Testis (tissue), 3 donors: ENCODE data around the gene PAK6. TPM values are rescaled to one million over a fixed set of nuclear protein-coding genes. Genes with fewer than 3 reads are reported as not detected.

Experiments
- DNase-seq: peaks from one replicate; pipeline ENCODE4 v3.0.0-alpha.2; 2019
- H3K27ac ChIP-seq, 2 donors: fragments of 200-600 bp; sonication (generic); one replicate each; pipeline ENCODE4 v1.5.1; 2019
- H3K27me3 ChIP-seq: fragments of 200-600 bp; sonication (generic); one replicate; pipeline ENCODE4 v1.5.1; 2019
- H3K36me3 ChIP-seq: fragments of 200-600 bp; sonication (generic); one replicate; pipeline ENCODE4 v1.5.1; 2017; ENCODE audit warnings: low read depth; ENCODE audit errors: missing control alignments
- H3K4me1 ChIP-seq: fragments of 200-600 bp; sonication (generic); one replicate; pipeline ENCODE4 v1.5.1; 2019
- H3K4me3 ChIP-seq, 2 donors: fragments of 200-600 bp; sonication (generic); one replicate each; pipeline ENCODE4 v1.5.1; 2017 to 2019
- H3K9me3 ChIP-seq: fragments of 200-600 bp; sonication (generic); one replicate; pipeline ENCODE4 v1.5.1; 2017
- CTCF ChIP-seq, 3 experiments: fragments of 450-650 bp in 2 of 3; fragments of 200-600 bp in 1 of 3; sonication (generic) in 1 of 3; IDR thresholded peaks; one replicate each; pipeline ENCODE4 v1.5.1; 2016 to 2019; ENCODE audit warnings: antibody characterized with exemption in 3 of 3, mild to moderate bottlenecking in 2 of 3, moderate library complexity in 1 of 3
- POLR2A ChIP-seq: fragments of 450-650 bp; IDR thresholded peaks from one replicate; pipeline ENCODE4 v1.6.1; 2017; ENCODE audit warnings: antibody characterized with exemption, mild to moderate bottlenecking, moderate library complexity
- WGBS, 2 donors: methylation state at CpG; one replicate each; pipeline ENCODE4 v1.1.5; 2018; 5-methylcytosine and 5-hydroxymethylcytosine counted together
- intact Hi-C: fragments of 100-400 bp; cut with DNase I; formaldehyde crosslinking; loops from one replicate; pipeline ENCODE4 v1.15.1; 2023; ENCODE audit warnings: low total_unique reads
- polyA plus RNA-seq: library from polyadenylated mRNA; stranded (reverse); fragments of 350-450 nt; fragmentation: Illumina TruSeq; extraction: RNeasy Lipid Tissue Mini Kit (QIAGEN cat#74804); gene quantifications from one replicate; pipeline ENCODE4 v1.2.3, GENCODE V29; 2014; ENCODE audit warnings: low read depth, low replicate concordance; ENCODE audit not compliant: insufficient read depth
- total RNA-seq, 2 donors: library from RNA; depleted of rRNA; stranded (reverse); fragments of >200 nt; gene quantifications; one replicate each; pipeline ENCODE4 v1.2.3, GENCODE V29; 2016

The PAK6 gene
- total and polyA plus RNA-seq, 3 donors from 2014 or later, result 47.4 to 245 (median 140) TPM

- no peak overlapping the region for H3K27ac ChIP-seq
- intact Hi-C loops, result no loop called here
- no peak for DNase-seq
- WGBS, 2 donors, result 74 to 82% methylated on average over 2 of the region's 2 CpGs
- peaks cover 16% of the 10 kb centered on the region for H3K4me1 ChIP-seq
- H3K27me3 ChIP-seq, result no peaks in the 10 kb centered on the region
- no peaks in the 10 kb centered on the region for H3K36me3 ChIP-seq
- H3K4me3 ChIP-seq, result no peak overlapping the region
- H3K9me3 ChIP-seq, result no peaks in the 10 kb centered on the region
- TF ChIP-seq POLR2A (no peak), CTCF (IDR thresholded peaks at IDR 0.05) (no peak)
These were observed 86.8 kb downstream of the PAK6 start for GRCh38 chr15:40325700-40326099.

Other genes with a start within 250 kb of the PAK6 start
- gene SRP14, start 199.9 kb upstream of the PAK6 start, total RNA-seq, result 100 to 1,000 TPM; 277 to 410 TPM
- gene SRP14, start 199.9 kb upstream of the PAK6 start, polyA plus RNA-seq, result 359 TPM
- gene BMF, start 130.2 kb upstream of the PAK6 start, total RNA-seq, result 1 to 10 TPM; 6.9 to 7.7 TPM
- gene BMF, start 130.2 kb upstream of the PAK6 start, polyA plus RNA-seq, result 4.9 TPM
- gene BUB1B, start 78.0 kb upstream of the PAK6 start, total RNA-seq, result 10 to 100 TPM; 38.6 to 66.2 TPM
- 53.9 TPM for gene BUB1B, start 78.0 kb upstream of the PAK6 start, polyA plus RNA-seq
- 10 to 100 TPM in 1 of 2 donors, 1 to 10 TPM in 1; 3.1 to 11.8 TPM for gene ANKRD63, start 44.0 kb downstream of the PAK6 start, total RNA-seq
- gene ANKRD63, start 44.0 kb downstream of the PAK6 start, polyA plus RNA-seq, result not detected
- 1 to 10 TPM; 8.8 to 9.7 TPM for gene PLCB2, start 68.9 kb downstream of the PAK6 start, total RNA-seq
- 13.6 TPM for gene PLCB2, start 68.9 kb downstream of the PAK6 start, polyA plus RNA-seq
- gene INAFM2, start 84.6 kb downstream of the PAK6 start, total RNA-seq, result 10 to 100 TPM; 31.8 to 49.8 TPM
- gene INAFM2, start 84.6 kb downstream of the PAK6 start, polyA plus RNA-seq, result 43.4 TPM
- 10 to 100 TPM; 36.8 to 38.9 TPM for gene CCDC9B, start 101.9 kb downstream of the PAK6 start, total RNA-seq
- 20.4 TPM for gene CCDC9B, start 101.9 kb downstream of the PAK6 start, polyA plus RNA-seq
- not detected for gene PHGR1, start 112.0 kb downstream of the PAK6 start, total RNA-seq
- not detected for gene PHGR1, start 112.0 kb downstream of the PAK6 start, polyA plus RNA-seq
- 1 to 10 TPM; 4.4 to 7.6 TPM for gene DISP2, start 119.2 kb downstream of the PAK6 start, total RNA-seq
- 3.0 TPM for gene DISP2, start 119.2 kb downstream of the PAK6 start, polyA plus RNA-seq
- gene KNSTRN, start 143.7 kb downstream of the PAK6 start, total RNA-seq, result 10 to 100 TPM; 39.6 to 66.9 TPM
- 125 TPM for gene KNSTRN, start 143.7 kb downstream of the PAK6 start, polyA plus RNA-seq
- 10 to 100 TPM; 79.1 to 94.7 TPM for gene IVD, start 166.7 kb downstream of the PAK6 start, total RNA-seq
- gene IVD, start 166.7 kb downstream of the PAK6 start, polyA plus RNA-seq, result 88.7 TPM
- 10 to 100 TPM; 52.0 to 53.9 TPM for gene BAHD1, start 201.9 kb downstream of the PAK6 start, total RNA-seq
- gene BAHD1, start 201.9 kb downstream of the PAK6 start, polyA plus RNA-seq, result 47.9 TPM
- gene CHST14, start 231.9 kb downstream of the PAK6 start, total RNA-seq, result 10 to 100 TPM in 1 of 2 donors, 1 to 10 TPM in 1; 5.4 to 13.0 TPM
- gene CHST14, start 231.9 kb downstream of the PAK6 start, polyA plus RNA-seq, result 16.7 TPM